HepG2 (cell line): ENCODE data around the gene PAPOLA. TPM values are rescaled to one million over a fixed set of nuclear protein-coding genes. Genes with fewer than 3 reads are reported as not detected.
A peak's percentile ranks its signal among the peaks of the same experiment; 100 is the strongest.

ENCODE experiments used
- AFF4 ChIP-seq: sonication (generic); formaldehyde crosslinking; IDR thresholded peaks from 2 replicates; pipeline ENCODE4 v1.4.0; 2020; ENCODE audit warnings: missing genetic modification reagents
- CEBPB ChIP-seq: IDR thresholded peaks from 2 replicates; pipeline ENCODE4 v1.6.1; 2011; ENCODE audit warnings: low read depth, low read length, improper control_type of control experiment, borderline replicate concordance
- DNMT3B ChIP-seq: conservative IDR thresholded peaks from 2 replicates; pipeline ENCODE4 v1.6.1; 2016; ENCODE audit warnings: missing biosample characterization, control low read depth
- DPF2 ChIP-seq: sonication (generic); formaldehyde crosslinking; IDR thresholded peaks from 2 replicates; pipeline ENCODE4 v1.4.0; 2020; ENCODE audit warnings: mild to moderate bottlenecking, low read depth, missing genetic modification reagents, borderline replicate concordance
- HNRNPK ChIP-seq: fragments of 200-400 bp; formaldehyde crosslinking; IDR thresholded peaks from 2 replicates; pipeline ENCODE4 v1.6.1; 2018; ENCODE audit warnings: low read length, low read depth, moderate library complexity, mild to moderate bottlenecking; ENCODE audit not compliant: poor library complexity, severe bottlenecking
- PTBP1 ChIP-seq: fragments of 200-400 bp; formaldehyde crosslinking; IDR thresholded peaks from 2 replicates; pipeline ENCODE4 v1.6.1; 2018; ENCODE audit warnings: low read length, low read depth; ENCODE audit not compliant: poor library complexity, severe bottlenecking
- TARDBP ChIP-seq: sonication (generic); formaldehyde crosslinking; IDR thresholded peaks from 2 replicates; pipeline ENCODE4 v1.8.0; 2022; ENCODE audit warnings: mild to moderate bottlenecking, missing genetic modification reagents
- ZNF230 ChIP-seq: sonication (generic); formaldehyde crosslinking; IDR thresholded peaks from 2 replicates; pipeline ENCODE4 v1.4.0; 2020; ENCODE audit warnings: mild to moderate bottlenecking, missing genetic modification reagents
- ZNF282 ChIP-seq: fragments of 450-650 bp; IDR thresholded peaks from 2 replicates; pipeline ENCODE4 v1.6.1; 2018; ENCODE audit not compliant: partially characterized antibody
- ZNF460 ChIP-seq: sonication (generic); formaldehyde crosslinking; IDR thresholded peaks from 2 replicates; pipeline ENCODE4 v1.5.1; 2020; ENCODE audit warnings: missing genetic modification reagents, mild to moderate bottlenecking, borderline replicate concordance
- ZNF484 ChIP-seq: sonication (generic); formaldehyde crosslinking; IDR thresholded peaks from 2 replicates; pipeline ENCODE4 v1.5.1; 2020; ENCODE audit warnings: mild to moderate bottlenecking, low read depth, missing genetic modification reagents, borderline replicate concordance
- ZNF501 ChIP-seq: sonication (generic); formaldehyde crosslinking; IDR thresholded peaks from 2 replicates; pipeline ENCODE4 v1.5.1; 2020; ENCODE audit warnings: mild to moderate bottlenecking, moderate library complexity, missing genetic modification reagents
- ZNF567 ChIP-seq: sonication (generic); formaldehyde crosslinking; IDR thresholded peaks from 2 replicates; pipeline ENCODE4 v1.8.1; 2023; ENCODE audit warnings: mild to moderate bottlenecking, missing genetic modification reagents, borderline replicate concordance
- ZNF883 ChIP-seq: sonication (generic); formaldehyde crosslinking; IDR thresholded peaks from 2 replicates; pipeline ENCODE4 v1.5.1; 2020; ENCODE audit warnings: mild to moderate bottlenecking, missing genetic modification reagents; ENCODE audit errors: not compliant biosample characterization
- polyA plus RNA-seq, 8 experiments: library from polyadenylated mRNA; depleted of rRNA in 3 of 8; stranded (reverse) in 7 of 8; unstranded in 1 of 8; fragments of >200 nt; fragmentation: Illumina TruSeq in 4 of 8; extraction: Trizol in 4 of 8; gene quantifications; 2 replicates each; pipeline versions ENCODE4 v1.2.1 to v1.2.3, GENCODE V29; 2011 to 2016; ENCODE audit warnings: low read depth in 4 of 8, missing spikeins in 1 of 8, mixed read lengths in 1 of 8; ENCODE audit not compliant: insufficient read depth in 1 of 8
- total RNA-seq, 5 experiments: library from RNA; depleted of rRNA; stranded (reverse); fragments of >200 nt; fragmentation: Illumina TruSeq; extraction: Trizol; gene quantifications; 2 replicates each; pipeline ENCODE4 v1.2.3, GENCODE V29; 2016; ENCODE audit warnings: low read depth in 1 of 5
- TF ChIP-seq, protein P1 (sequence below): sonication (generic); formaldehyde crosslinking; IDR thresholded peaks from 2 replicates; pipeline ENCODE4 v1.4.0; 2020; ENCODE audit warnings: mild to moderate bottlenecking, missing genetic modification reagents
- TF ChIP-seq, protein P2 (sequence below): sonication (generic); formaldehyde crosslinking; IDR thresholded peaks from 2 replicates; pipeline ENCODE4 v1.9.0; 2021; ENCODE audit warnings: missing genetic modification reagents, borderline replicate concordance
- TF ChIP-seq, protein P3 (sequence below): sonication (generic); formaldehyde crosslinking; IDR thresholded peaks from 2 replicates; pipeline ENCODE4 v1.5.1; 2020; ENCODE audit warnings: mild to moderate bottlenecking, missing genetic modification reagents, moderate library complexity

The PAPOLA gene
- total and polyA plus RNA-seq, 2 of the 13 experiments (the other 11 are each of a cell fraction or from before 2014, with no cell fraction given): 103 to 151 TPM

- TF ChIP-seq PTBP1 (no peak), ZNF484 (CRISPR knock-in tag) (no peak), ZNF230 (CRISPR knock-in tag) (no peak), HNRNPK (no peak), CEBPB (no peak), DPF2 (CRISPR knock-in tag) (no peak), ZNF282 (no peak), TARDBP (CRISPR knock-in tag) (no peak), ZNF460 (no peak), ZNF883 (CRISPR knock-in tag) (no peak), ZNF501 (no peak), AFF4 (CRISPR knock-in tag) (no peak), ZNF567 (CRISPR knock-in tag) (no peak), DNMT3B (CRISPR knock-in tag) (no peak)
- TF ChIP-seq, protein P1, sequence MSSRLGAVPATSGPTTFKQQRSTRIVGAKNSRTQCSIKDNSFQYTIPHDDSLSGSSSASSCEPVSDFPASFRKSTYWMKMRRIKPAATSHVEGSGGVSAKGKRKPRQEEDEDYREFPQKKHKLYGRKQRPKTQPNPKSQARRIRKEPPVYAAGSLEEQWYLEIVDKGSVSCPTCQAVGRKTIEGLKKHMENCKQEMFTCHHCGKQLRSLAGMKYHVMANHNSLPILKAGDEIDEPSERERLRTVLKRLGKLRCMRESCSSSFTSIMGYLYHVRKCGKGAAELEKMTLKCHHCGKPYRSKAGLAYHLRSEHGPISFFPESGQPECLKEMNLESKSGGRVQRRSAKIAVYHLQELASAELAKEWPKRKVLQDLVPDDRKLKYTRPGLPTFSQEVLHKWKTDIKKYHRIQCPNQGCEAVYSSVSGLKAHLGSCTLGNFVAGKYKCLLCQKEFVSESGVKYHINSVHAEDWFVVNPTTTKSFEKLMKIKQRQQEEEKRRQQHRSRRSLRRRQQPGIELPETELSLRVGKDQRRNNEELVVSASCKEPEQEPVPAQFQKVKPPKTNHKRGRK (CRISPR knock-in tag): no peak
- TF ChIP-seq, protein P2, sequence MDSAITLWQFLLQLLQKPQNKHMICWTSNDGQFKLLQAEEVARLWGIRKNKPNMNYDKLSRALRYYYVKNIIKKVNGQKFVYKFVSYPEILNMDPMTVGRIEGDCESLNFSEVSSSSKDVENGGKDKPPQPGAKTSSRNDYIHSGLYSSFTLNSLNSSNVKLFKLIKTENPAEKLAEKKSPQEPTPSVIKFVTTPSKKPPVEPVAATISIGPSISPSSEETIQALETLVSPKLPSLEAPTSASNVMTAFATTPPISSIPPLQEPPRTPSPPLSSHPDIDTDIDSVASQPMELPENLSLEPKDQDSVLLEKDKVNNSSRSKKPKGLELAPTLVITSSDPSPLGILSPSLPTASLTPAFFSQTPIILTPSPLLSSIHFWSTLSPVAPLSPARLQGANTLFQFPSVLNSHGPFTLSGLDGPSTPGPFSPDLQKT (CRISPR knock-in tag): no peak
- TF ChIP-seq, protein P3, sequence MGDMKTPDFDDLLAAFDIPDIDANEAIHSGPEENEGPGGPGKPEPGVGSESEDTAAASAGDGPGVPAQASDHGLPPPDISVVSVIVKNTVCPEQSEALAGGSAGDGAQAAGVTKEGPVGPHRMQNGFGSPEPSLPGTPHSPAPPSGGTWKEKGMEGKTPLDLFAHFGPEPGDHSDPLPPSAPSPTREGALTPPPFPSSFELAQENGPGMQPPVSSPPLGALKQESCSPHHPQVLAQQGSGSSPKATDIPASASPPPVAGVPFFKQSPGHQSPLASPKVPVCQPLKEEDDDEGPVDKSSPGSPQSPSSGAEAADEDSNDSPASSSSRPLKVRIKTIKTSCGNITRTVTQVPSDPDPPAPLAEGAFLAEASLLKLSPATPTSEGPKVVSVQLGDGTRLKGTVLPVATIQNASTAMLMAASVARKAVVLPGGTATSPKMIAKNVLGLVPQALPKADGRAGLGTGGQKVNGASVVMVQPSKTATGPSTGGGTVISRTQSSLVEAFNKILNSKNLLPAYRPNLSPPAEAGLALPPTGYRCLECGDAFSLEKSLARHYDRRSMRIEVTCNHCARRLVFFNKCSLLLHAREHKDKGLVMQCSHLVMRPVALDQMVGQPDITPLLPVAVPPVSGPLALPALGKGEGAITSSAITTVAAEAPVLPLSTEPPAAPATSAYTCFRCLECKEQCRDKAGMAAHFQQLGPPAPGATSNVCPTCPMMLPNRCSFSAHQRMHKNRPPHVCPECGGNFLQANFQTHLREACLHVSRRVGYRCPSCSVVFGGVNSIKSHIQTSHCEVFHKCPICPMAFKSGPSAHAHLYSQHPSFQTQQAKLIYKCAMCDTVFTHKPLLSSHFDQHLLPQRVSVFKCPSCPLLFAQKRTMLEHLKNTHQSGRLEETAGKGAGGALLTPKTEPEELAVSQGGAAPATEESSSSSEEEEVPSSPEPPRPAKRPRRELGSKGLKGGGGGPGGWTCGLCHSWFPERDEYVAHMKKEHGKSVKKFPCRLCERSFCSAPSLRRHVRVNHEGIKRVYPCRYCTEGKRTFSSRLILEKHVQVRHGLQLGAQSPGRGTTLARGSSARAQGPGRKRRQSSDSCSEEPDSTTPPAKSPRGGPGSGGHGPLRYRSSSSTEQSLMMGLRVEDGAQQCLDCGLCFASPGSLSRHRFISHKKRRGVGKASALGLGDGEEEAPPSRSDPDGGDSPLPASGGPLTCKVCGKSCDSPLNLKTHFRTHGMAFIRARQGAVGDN (CRISPR knock-in tag): peak; percentile 57
These were observed 90.6 kb downstream of the PAPOLA start (continued) for GRCh38 chr14:96592591-96593386.
